Measurements from ENCODE around the gene ACBD6. TPM values are rescaled to one million over a fixed set of nuclear protein-coding genes. Genes with fewer than 3 reads are reported as not detected.

The ACBD6 gene
- total and polyA plus RNA-seq, 10 of the 15 experiments (the other 5 are each of a cell fraction or from before 2014, with no cell fraction given) = 15.0 to 67.3 (median 55.0) TPM

- Histone ChIP-seq H3K4me1 (ENCODE audit: control insufficient read depth, insufficient read depth, low read length) (no peaks in the 10 kb centered on the region), H2AFZ (ENCODE audit: control insufficient read depth, low read depth, low read length) (no peak overlapping the region), H4K20me1 (ENCODE audit: control insufficient read depth, insufficient read depth) (no peaks in the 10 kb centered on the region), H3K27me3 (replicated peaks in 1 of 2; ENCODE audit: control insufficient read depth in 2 of 2, insufficient read depth in 2 of 2, low read length in 1 of 2) (no peaks in the 10 kb centered on the region), H3K4me2 (ENCODE audit: control insufficient read depth, insufficient read depth) (no peak overlapping the region), H3K79me2 (ENCODE audit: control insufficient read depth, insufficient read depth, low read length) (no peaks in the 10 kb centered on the region), H3K27ac (ENCODE audit: control insufficient read depth, insufficient read depth) (no peak overlapping the region), H3K9ac (ENCODE audit: control insufficient read depth, insufficient read depth, low read length) (no peak overlapping the region), H3K9me3 (replicated peaks; ENCODE audit: control insufficient read depth, insufficient read depth, low read length) (no peaks in the 10 kb centered on the region; the same call in 1 of the 3 replicates), H3K4me3 (no peak overlapping the region), H3K36me3 (ENCODE audit: control insufficient read depth in 2 of 2, insufficient read depth in 2 of 2, low read length in 1 of 2) (no peaks in the 10 kb centered on the region; a peak in 1 of 4 replicates)
- in situ Hi-C loops (cut with MboI) = no loop called here
- ChIA-PET CTCF (interaction anchor here (0.8 to 2.5 kb wide), 3 partner anchors 8 to 19 kb away, joined by 3 to 7 read pairs (median 3); no protein-coding TSS in a partner anchor), RAD21 (ENCODE audit: unreplicated experiment) (no interaction called here), SMC1A (ENCODE audit: uncharacterized antibody, unreplicated experiment) (no interaction called here), POLR2A (no interaction called here)
- ATAC-seq (no peak), FAIRE-seq (no peak), DNase-seq (ENCODE audit: low read depth, low spot score) (no peak)
- intact Hi-C loops (cut with micrococcal nuclease; ENCODE audit: unreplicated experiment) = no loop called here
- 96% methylated on average over 1 of the region's 1 CpG for WGBS (ENCODE audit: insufficient coverage, insufficient replicate concordance, low lambda C conversion rate, missing lambda C conversion rate)
- BruUV-seq (replicated peaks) = no TSS peak
- TF ChIP-seq RELB (IDR thresholded peaks at IDR 0.05; ENCODE audit: low read depth) (no peak), E2F8 (IDR thresholded peaks at IDR 0.05; ENCODE audit: low read depth, partially characterized antibody) (no peak), BRCA1 (IDR thresholded peaks at IDR 0.05; ENCODE audit: low read depth, low read length) (no peak), ZBTB40 (IDR thresholded peaks at IDR 0.05; ENCODE audit: borderline replicate concordance) (no peak), GABPA (IDR thresholded peaks at IDR 0.05; ENCODE audit: low read depth) (no peak), CBFB (IDR thresholded peaks at IDR 0.05; ENCODE audit: low read depth) (no peak), SIN3A (IDR thresholded peaks at IDR 0.05; ENCODE audit: low read depth, low read length) (no peak), POLR2AphosphoS2 (IDR thresholded peaks at IDR 0.05; ENCODE audit: low read depth, low read length) (no peak), ZBED1 (IDR thresholded peaks at IDR 0.05; ENCODE audit: borderline replicate concordance) (no peak), YY1 (IDR thresholded peaks at IDR 0.05; ENCODE audit: low read depth, low read length) (no peak), BHLHE40 (IDR thresholded peaks at IDR 0.05; ENCODE audit: borderline replicate concordance in 1 of 2, low read depth in 2 of 2, low read length in 1 of 2) (no peak), RAD21 (IDR thresholded peaks at IDR 0.05; ENCODE audit: insufficient read depth, low read depth, low read length) (no peak)
- TF ChIP-seq, protein P1, sequence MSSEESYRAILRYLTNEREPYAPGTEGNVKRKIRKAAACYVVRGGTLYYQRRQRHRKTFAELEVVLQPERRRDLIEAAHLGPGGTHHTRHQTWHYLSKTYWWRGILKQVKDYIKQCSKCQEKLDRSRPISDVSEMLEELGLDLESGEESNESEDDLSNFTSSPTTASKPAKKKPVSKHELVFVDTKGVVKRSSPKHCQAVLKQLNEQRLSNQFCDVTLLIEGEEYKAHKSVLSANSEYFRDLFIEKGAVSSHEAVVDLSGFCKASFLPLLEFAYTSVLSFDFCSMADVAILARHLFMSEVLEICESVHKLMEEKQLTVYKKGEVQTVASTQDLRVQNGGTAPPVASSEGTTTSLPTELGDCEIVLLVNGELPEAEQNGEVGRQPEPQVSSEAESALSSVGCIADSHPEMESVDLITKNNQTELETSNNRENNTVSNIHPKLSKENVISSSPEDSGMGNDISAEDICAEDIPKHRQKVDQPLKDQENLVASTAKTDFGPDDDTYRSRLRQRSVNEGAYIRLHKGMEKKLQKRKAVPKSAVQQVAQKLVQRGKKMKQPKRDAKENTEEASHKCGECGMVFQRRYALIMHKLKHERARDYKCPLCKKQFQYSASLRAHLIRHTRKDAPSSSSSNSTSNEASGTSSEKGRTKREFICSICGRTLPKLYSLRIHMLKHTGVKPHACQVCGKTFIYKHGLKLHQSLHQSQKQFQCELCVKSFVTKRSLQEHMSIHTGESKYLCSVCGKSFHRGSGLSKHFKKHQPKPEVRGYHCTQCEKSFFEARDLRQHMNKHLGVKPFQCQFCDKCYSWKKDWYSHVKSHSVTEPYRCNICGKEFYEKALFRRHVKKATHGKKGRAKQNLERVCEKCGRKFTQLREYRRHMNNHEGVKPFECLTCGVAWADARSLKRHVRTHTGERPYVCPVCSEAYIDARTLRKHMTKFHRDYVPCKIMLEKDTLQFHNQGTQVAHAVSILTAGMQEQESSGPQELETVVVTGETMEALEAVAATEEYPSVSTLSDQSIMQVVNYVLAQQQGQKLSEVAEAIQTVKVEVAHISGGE (CRISPR knock-in tag; IDR thresholded peaks at IDR 0.05) = no peak
Observed at GRCh38 chr1:180470031-180470430, 32.3 kb downstream of the ACBD6 start.

Measured in GM12878 (cell line).